Loucy (cell line): ENCODE measurements around the gene LGALS3.

Experiments
- H2AFZ ChIP-seq: fragments of 200-600 bp; sonication (generic); 2 replicates; pipeline ENCODE4 v1.6.0; 2016; ENCODE audit warnings: antibody characterized with exemption, mild to moderate bottlenecking, low read length, moderate library complexity
- H3F3A ChIP-seq: fragments of 200-600 bp; 2 replicates; pipeline ENCODE4 v1.6.0; 2016; ENCODE audit warnings: antibody characterized with exemption, low read depth, mild to moderate bottlenecking
- H3K27me3 ChIP-seq: fragments of 200-600 bp; sonication (generic); 2 replicates; pipeline ENCODE4 v1.6.1; 2014; ENCODE audit warnings: low read length, mild to moderate bottlenecking; ENCODE audit not compliant: insufficient read depth, poor library complexity, severe bottlenecking
- H3K36me3 ChIP-seq: fragments of 200-600 bp; sonication (generic); 2 replicates; pipeline ENCODE4 v1.6.1; 2016; ENCODE audit warnings: low read length; ENCODE audit not compliant: insufficient read depth
- H3K4me1 ChIP-seq: fragments of 200-600 bp; sonication (generic); 2 replicates; pipeline ENCODE4 v1.5.1; 2014; ENCODE audit warnings: low read length, mild to moderate bottlenecking; ENCODE audit not compliant: insufficient read depth, poor library complexity, severe bottlenecking
- H3K4me2 ChIP-seq: fragments of 200-600 bp; sonication (generic); 2 replicates; pipeline ENCODE4 v1.6.0; 2014; ENCODE audit warnings: antibody characterized with exemption, low read length, low read depth, mild to moderate bottlenecking; ENCODE audit not compliant: poor library complexity, severe bottlenecking
- H3K4me3 ChIP-seq: fragments of 200-600 bp; sonication (generic); 2 replicates; pipeline ENCODE4 v1.5.1; 2014; ENCODE audit warnings: low read length, mild to moderate bottlenecking, mixed read lengths; ENCODE audit not compliant: poor library complexity, severe bottlenecking
- H3K79me2 ChIP-seq: fragments of 200-600 bp; sonication (generic); 2 replicates; pipeline ENCODE4 v1.6.1; 2014; ENCODE audit warnings: low read length; ENCODE audit not compliant: insufficient read depth
- H3K9ac ChIP-seq: fragments of 200-600 bp; sonication (generic); 2 replicates; pipeline ENCODE4 v1.6.0; 2014; ENCODE audit warnings: mild to moderate bottlenecking, low read depth, low read length, moderate library complexity; ENCODE audit not compliant: poor library complexity, severe bottlenecking
- H3K9me2 ChIP-seq: fragments of 200-600 bp; sonication (generic); replicated peaks from 2 replicates; pipeline ENCODE4 v1.6.1; 2016; ENCODE audit warnings: low read depth, low read length, mixed read lengths
- H3K9me3 ChIP-seq: fragments of 200-600 bp; sonication (generic); 2 replicates; pipeline ENCODE4 v1.6.1; 2014; ENCODE audit warnings: mild to moderate bottlenecking, antibody characterized with exemption, low read length, low read depth; ENCODE audit not compliant: insufficient read depth
- H4K20me1 ChIP-seq: fragments of 200-600 bp; sonication (generic); 2 replicates; pipeline ENCODE4 v1.6.0; 2014; ENCODE audit warnings: antibody characterized with exemption, low read length, mild to moderate bottlenecking; ENCODE audit not compliant: insufficient read depth, poor library complexity, severe bottlenecking
- CTCF ChIP-seq: fragments of 200-600 bp; sonication (generic); conservative IDR thresholded peaks from 2 replicates; pipeline ENCODE4 v1.5.1; 2014; ENCODE audit warnings: mild to moderate bottlenecking, antibody characterized with exemption, low read length
- EZH2phosphoT487 ChIP-seq: fragments of 200-600 bp; IDR thresholded peaks from 2 replicates; pipeline ENCODE4 v1.6.1; 2018; ENCODE audit warnings: antibody characterized with exemption, mild to moderate bottlenecking, moderate library complexity, borderline replicate concordance

LGALS3 gene

GRCh38 chr14:55086938-55087337 lies 42.1 kb upstream of the LGALS3 start:
- Histone ChIP-seq H3K4me1 (peaks cover 3% of the 10 kb centered on the region), H3F3A (no peaks in the 10 kb centered on the region), H2AFZ (no peak overlapping the region), H3K9ac (no peak overlapping the region), H3K4me2 (no peak overlapping the region), H3K27me3 (no peaks in the 10 kb centered on the region), H3K9me2 (no peaks in the 10 kb centered on the region), H4K20me1 (no peaks in the 10 kb centered on the region), H3K4me3 (no peak overlapping the region), H3K9me3 (no peaks in the 10 kb centered on the region), H3K79me2 (no peaks in the 10 kb centered on the region), H3K36me3 (no peaks in the 10 kb centered on the region)
- TF ChIP-seq EZH2phosphoT487: no peak
- TF ChIP-seq CTCF: no peak

GRCh38 chr14:55088356-55088755 lies 40.7 kb upstream of the LGALS3 start:
- no peak overlapping the region for H3K4me2 ChIP-seq
- TF ChIP-seq EZH2phosphoT487 (no peak), CTCF (no peak)
- H3K4me1 ChIP-seq: peaks cover 8% of the 10 kb centered on the region
- no peak overlapping the region for H2AFZ ChIP-seq
- H3K27me3 ChIP-seq: no peaks in the 10 kb centered on the region
- no peaks in the 10 kb centered on the region for H3K79me2 ChIP-seq
- H3F3A ChIP-seq: no peaks in the 10 kb centered on the region
- no peaks in the 10 kb centered on the region for H4K20me1 ChIP-seq
- H3K9ac ChIP-seq: no peak overlapping the region
- H3K4me3 ChIP-seq: no peak overlapping the region
- H3K9me3 ChIP-seq: no peaks in the 10 kb centered on the region
- H3K9me2 ChIP-seq: no peaks in the 10 kb centered on the region
- H3K36me3 ChIP-seq: no peaks in the 10 kb centered on the region

- no peak overlapping the region for H3K4me3 ChIP-seq
- H3K9me3 ChIP-seq: no peaks in the 10 kb centered on the region
- peaks cover 8% of the 10 kb centered on the region for H3K4me1 ChIP-seq
- H3K79me2 ChIP-seq: no peaks in the 10 kb centered on the region
- peak overlapping the region; percentile 15 for H3K9ac ChIP-seq
- TF ChIP-seq EZH2phosphoT487: no peak
- no peak for TF ChIP-seq CTCF
- no peaks in the 10 kb centered on the region for H3K36me3 ChIP-seq
- no peaks in the 10 kb centered on the region for H3K27me3 ChIP-seq
- H3F3A ChIP-seq: no peaks in the 10 kb centered on the region
- no peaks in the 10 kb centered on the region for H3K9me2 ChIP-seq
- no peaks in the 10 kb centered on the region for H4K20me1 ChIP-seq
- no peak overlapping the region for H3K4me2 ChIP-seq
- no peak overlapping the region for H2AFZ ChIP-seq
Observed at GRCh38 chr14:55092341-55092740, 36.7 kb upstream of the LGALS3 start.
